Activated CD8-positive, alpha-beta memory T cell treated with anti-CD3 and anti-CD28 coated beads, Interleukin-2, amount 10 ng/mL, durations not matched to agents 7 days and 5 days (primary cell): ENCODE data around the gene CELF4. TPM values are rescaled to one million over a fixed set of nuclear protein-coding genes. Genes with fewer than 3 reads are reported as not detected.

Source experiments
- ATAC-seq: fragments of 150-1000 bp; cut with Tn5 transposase; one replicate; pipeline ENCODE4 v1.10.0; 2021; ENCODE audit warnings: moderate library complexity
- CTCF ChIA-PET: fragments of 350-600 bp; sonication (Branson Sonifier 250); formaldehyde crosslinking; loops from one replicate; lab custom pipeline; 2021; ENCODE audit warnings: antibody characterized with exemption; lab: Charles Lee
- DNase-seq: peaks from one replicate; pipeline ENCODE4 v3.0.0-alpha.2; 2020
- H3K27ac Mint-ChIP-seq: one replicate; pipeline ENCODE4 v1.8.0; 2021; ENCODE audit warnings: mild to moderate bottlenecking, mixed read lengths
- H3K27me3 Mint-ChIP-seq: one replicate; pipeline ENCODE4 v1.8.0; 2021; ENCODE audit warnings: mixed read lengths
- H3K36me3 Mint-ChIP-seq: one replicate; pipeline ENCODE4 v1.8.0; 2021; ENCODE audit warnings: mild to moderate bottlenecking, mixed read lengths
- H3K4me1 Mint-ChIP-seq: one replicate; pipeline ENCODE4 v1.8.0; 2021; ENCODE audit warnings: mixed read lengths
- H3K4me3 Mint-ChIP-seq: one replicate; pipeline ENCODE4 v1.8.0; 2021; ENCODE audit warnings: mild to moderate bottlenecking, moderate library complexity, mixed read lengths
- H3K9me3 Mint-ChIP-seq: one replicate; pipeline ENCODE4 v1.8.0; 2022; ENCODE audit warnings: low read depth, mixed read lengths
- total RNA-seq, 2 experiments: library from RNA; stranded (reverse); gene quantifications; one replicate each; pipeline ENCODE4 v1.2.3, GENCODE V29; 2021

Gene CELF4
- total RNA-seq, 2 experiments from 2014 or later: not detected

- H3K4me3 Mint-ChIP-seq: no peak overlapping the region
- DNase-seq (no peak), ATAC-seq (no peak)
- H3K36me3 Mint-ChIP-seq: no peaks in the 10 kb centered on the region
- no peaks in the 10 kb centered on the region for H3K9me3 Mint-ChIP-seq
- H3K27ac Mint-ChIP-seq: no peak overlapping the region
- no peaks in the 10 kb centered on the region for H3K4me1 Mint-ChIP-seq
- no peaks in the 10 kb centered on the region for H3K27me3 Mint-ChIP-seq
- CTCF ChIA-PET: no interaction called here
Observed at GRCh38 chr18:37207343-37207742, 358.3 kb downstream of the CELF4 start.

GRCh38 chr18:37199741-37200140 lies 365.9 kb downstream of the CELF4 start:
- Mint-ChIP-seq H3K9me3 (peaks cover 1% of the 10 kb centered on the region), H3K4me3 (no peak overlapping the region), H3K27ac (no peak overlapping the region), H3K27me3 (no peaks in the 10 kb centered on the region), H3K4me1 (no peaks in the 10 kb centered on the region), H3K36me3 (no peaks in the 10 kb centered on the region)
- no peak for DNase-seq
- ATAC-seq: no peak
- CTCF ChIA-PET: no interaction called here
